Measurements from ENCODE around the gene WDR46. TPM values are rescaled to one million over a fixed set of nuclear protein-coding genes. Genes with fewer than 3 reads are reported as not detected.
"Not testable (repeated sequence)": the region's sequence is repeated elsewhere in the genome, so short reads cannot be mapped to it uniquely, and the experiment has no call there.

Gene WDR46
- total and polyA plus RNA-seq, 2 donors (not counting 3 experiments of a cell fraction or from before 2014, with no cell fraction given), result 61.4 to 71.2 TPM

DNA sequence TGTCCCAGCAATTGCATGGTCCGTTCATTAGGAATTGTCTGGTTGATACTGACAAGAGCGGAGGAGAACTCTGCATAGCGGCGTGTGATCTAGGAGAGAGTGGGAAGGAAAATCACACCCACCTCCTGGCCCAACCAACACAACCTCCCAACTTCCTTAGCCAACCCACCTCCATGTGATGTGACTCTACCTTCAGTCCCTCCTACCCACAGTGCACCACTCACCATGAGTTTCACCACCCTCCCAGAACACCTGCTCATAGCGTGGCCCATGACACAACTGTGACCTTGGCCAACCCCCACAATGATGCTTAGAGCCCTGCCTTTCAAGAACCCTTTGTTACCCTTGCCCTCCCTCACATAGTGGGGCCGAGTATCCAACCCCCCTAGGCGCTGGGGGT, 25.0 kb downstream of the WDR46 start:
- H4K20me1 ChIP-seq (replicated peaks; ENCODE audit: control insufficient read depth, extremely low read depth, insufficient read depth, low read length), result no peaks in the 10 kb centered on the region
- POLR2A ChIA-PET, result no interaction called here
- no peak for DNase-seq (ENCODE audit: low read depth, low spot score)
- CTCF ChIA-PET, result interaction anchor here (1.3 kb wide), 1 partner anchor 16 kb away, joined by 3 read pairs; no protein-coding TSS in a partner anchor
- TF ChIP-seq, protein P1, sequence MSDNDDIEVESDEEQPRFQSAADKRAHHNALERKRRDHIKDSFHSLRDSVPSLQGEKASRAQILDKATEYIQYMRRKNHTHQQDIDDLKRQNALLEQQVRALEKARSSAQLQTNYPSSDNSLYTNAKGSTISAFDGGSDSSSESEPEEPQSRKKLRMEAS (IDR thresholded peaks at IDR 0.05; ENCODE audit: insufficient read depth, insufficient read length), result no peak
- TF ChIP-seq FOS (IDR thresholded peaks at IDR 0.05; ENCODE audit: borderline replicate concordance, insufficient read depth, low read length), result no peak
- no peak for TF ChIP-seq MYC (IDR thresholded peaks at IDR 0.05; ENCODE audit: low read depth, low read length)
- TF ChIP-seq POLR2AphosphoS5 (IDR thresholded peaks at IDR 0.05; ENCODE audit: insufficient read depth, low read depth, low read length), result no peak
- no peak for TF ChIP-seq GATA2 (IDR thresholded peaks at IDR 0.05; ENCODE audit: insufficient read depth, insufficient read length, low read depth, low read length)
- TF ChIP-seq JUN (IDR thresholded peaks at IDR 0.05; ENCODE audit: borderline replicate concordance, insufficient read depth, insufficient read length, low read depth), result no peak
- no peak overlapping the region for H3K27ac ChIP-seq (ENCODE audit: insufficient read depth, low read depth, low read length)
- FAIRE-seq, result no peak
- H3K9me3 ChIP-seq (replicated peaks; ENCODE audit: control insufficient read depth, insufficient read depth, low read length), result no peaks in the 10 kb centered on the region
- no peaks in the 10 kb centered on the region for H3K79me2 ChIP-seq (ENCODE audit: control insufficient read depth, insufficient read depth, low read length)
- no TSS peak for BruUV-seq (replicated peaks)
- intact Hi-C loops (cut with micrococcal nuclease), result no loop called here
- no peaks in the 10 kb centered on the region for H3K27me3 ChIP-seq (ENCODE audit: control insufficient read depth in 2 of 2, insufficient read depth in 2 of 2, low read length in 2 of 2)
- H3K4me1 ChIP-seq (ENCODE audit: control insufficient read depth, extremely low read depth, insufficient read depth, low read length), result no peaks in the 10 kb centered on the region
- H3K9ac ChIP-seq (replicated peaks; ENCODE audit: extremely low read depth, insufficient read depth, low read length), result no peak overlapping the region
- H3K4me2 ChIP-seq (ENCODE audit: insufficient read depth, low read length), result no peak overlapping the region
- H2AFZ ChIP-seq (ENCODE audit: low read depth, low read length), result no peak overlapping the region
- H3K4me3 ChIP-seq (replicated peaks in 1 of 3; ENCODE audit: insufficient read depth in 1 of 3, low read depth in 1 of 3, low read length in 3 of 3), result no peak overlapping the region
- peaks cover 4 to 30% of the 10 kb centered on the region in 2 experiments for H3K36me3 ChIP-seq (ENCODE audit: control insufficient read depth in 2 of 2, extremely low read depth in 1 of 2, insufficient read depth in 2 of 2, low read length in 2 of 2)
- dilution Hi-C loops (cut with MboI; ENCODE audit: extremely low pct_ligation_motif_present, low sequenced_read_pairs), result no loop called here
- H3K9me1 ChIP-seq (replicated peaks; ENCODE audit: control insufficient read depth, extremely low read depth, insufficient read depth, low read length), result no peaks in the 10 kb centered on the region

DNA sequence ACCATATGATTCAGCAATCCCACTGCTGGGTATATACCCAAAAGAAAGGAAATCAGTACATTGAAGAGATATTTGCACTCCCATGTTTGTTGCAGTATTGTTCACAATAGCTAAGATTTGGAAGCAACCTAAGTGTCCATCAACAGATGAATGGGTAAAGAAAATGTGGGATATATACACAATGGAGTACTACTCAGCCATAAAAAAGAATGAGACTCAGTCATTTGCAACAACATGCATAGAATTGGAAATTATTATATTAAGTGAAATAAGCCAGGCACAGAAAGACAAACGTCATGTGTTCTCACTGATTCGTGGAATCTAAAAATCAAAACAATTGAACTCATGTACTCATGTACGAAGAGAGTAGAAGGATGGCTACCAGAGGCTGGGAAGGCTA, 26.5 kb downstream of the WDR46 start:
- intact Hi-C loops (cut with micrococcal nuclease); H3K4me2 ChIP-seq (ENCODE audit: insufficient read depth, low read length); H3K4me3 ChIP-seq (replicated peaks in 1 of 3; ENCODE audit: insufficient read depth in 1 of 3, low read depth in 1 of 3, low read length in 3 of 3); BruUV-seq (replicated peaks); H3K27me3 ChIP-seq (ENCODE audit: control insufficient read depth in 2 of 2, insufficient read depth in 2 of 2, low read length in 2 of 2); FAIRE-seq; H3K9ac ChIP-seq (replicated peaks; ENCODE audit: extremely low read depth, insufficient read depth, low read length); H3K9me1 ChIP-seq (replicated peaks; ENCODE audit: control insufficient read depth, extremely low read depth, insufficient read depth, low read length); H3K4me1 ChIP-seq (ENCODE audit: control insufficient read depth, extremely low read depth, insufficient read depth, low read length); dilution Hi-C loops (cut with MboI; ENCODE audit: extremely low pct_ligation_motif_present, low sequenced_read_pairs); H2AFZ ChIP-seq (ENCODE audit: low read depth, low read length); H4K20me1 ChIP-seq (replicated peaks; ENCODE audit: control insufficient read depth, extremely low read depth, insufficient read depth, low read length); H3K9me3 ChIP-seq (replicated peaks; ENCODE audit: control insufficient read depth, insufficient read depth, low read length); H3K27ac ChIP-seq (ENCODE audit: insufficient read depth, low read depth, low read length); H3K79me2 ChIP-seq (ENCODE audit: control insufficient read depth, insufficient read depth, low read length); DNase-seq (ENCODE audit: low read depth, low spot score): not testable (repeated sequence)
- peaks cover 2 to 20% of the 10 kb centered on the region in 2 experiments for H3K36me3 ChIP-seq (ENCODE audit: control insufficient read depth in 2 of 2, extremely low read depth in 1 of 2, insufficient read depth in 2 of 2, low read length in 2 of 2)
- ChIA-PET CTCF (interaction anchor here (0.6 to 0.8 kb wide), 2 partner anchors 13 to 358 kb away, joined by 3 read pairs; no protein-coding TSS in a partner anchor), POLR2A (interaction anchor here (0.9 kb wide), 1 partner anchor 10 kb away, joined by 4 read pairs; the partner anchor contains the start of genes RPS18 and VPS52)
